Rectal smooth muscle tissue (tissue), 1 donor: ENCODE measurements around the gene OR1S2.

Source experiments
- H3K27ac ChIP-seq: one replicate; pipeline ENCODE4 v1.7.0; 2013; ENCODE audit warnings: low read depth, low read length, inconsistent platforms
- H3K27me3 ChIP-seq: one replicate; pipeline ENCODE4 v1.7.0; 2013; ENCODE audit warnings: low read length; ENCODE audit not compliant: control insufficient read depth, insufficient read depth
- H3K36me3 ChIP-seq: one replicate; pipeline ENCODE4 v1.7.0; 2013; ENCODE audit warnings: low read length; ENCODE audit not compliant: control insufficient read depth, insufficient read depth
- H3K4me1 ChIP-seq: one replicate; pipeline ENCODE4 v1.7.0; 2013; ENCODE audit warnings: low read length; ENCODE audit not compliant: control insufficient read depth, insufficient read depth
- H3K4me3 ChIP-seq: one replicate; pipeline ENCODE4 v1.7.0; 2013; ENCODE audit warnings: low read length
- H3K9ac ChIP-seq: one replicate; pipeline ENCODE4 v1.7.0; 2013; ENCODE audit warnings: low read length

OR1S2 gene

GRCh38 chr11:58178444-58178843 lies 25.5 kb downstream of the OR1S2 start:
- Histone ChIP-seq H3K36me3 (no peaks in the 10 kb centered on the region), H3K27ac (no peak overlapping the region), H3K4me3 (no peak overlapping the region), H3K27me3 (no peaks in the 10 kb centered on the region), H3K4me1 (no peaks in the 10 kb centered on the region), H3K9ac (no peak overlapping the region)

DNA sequence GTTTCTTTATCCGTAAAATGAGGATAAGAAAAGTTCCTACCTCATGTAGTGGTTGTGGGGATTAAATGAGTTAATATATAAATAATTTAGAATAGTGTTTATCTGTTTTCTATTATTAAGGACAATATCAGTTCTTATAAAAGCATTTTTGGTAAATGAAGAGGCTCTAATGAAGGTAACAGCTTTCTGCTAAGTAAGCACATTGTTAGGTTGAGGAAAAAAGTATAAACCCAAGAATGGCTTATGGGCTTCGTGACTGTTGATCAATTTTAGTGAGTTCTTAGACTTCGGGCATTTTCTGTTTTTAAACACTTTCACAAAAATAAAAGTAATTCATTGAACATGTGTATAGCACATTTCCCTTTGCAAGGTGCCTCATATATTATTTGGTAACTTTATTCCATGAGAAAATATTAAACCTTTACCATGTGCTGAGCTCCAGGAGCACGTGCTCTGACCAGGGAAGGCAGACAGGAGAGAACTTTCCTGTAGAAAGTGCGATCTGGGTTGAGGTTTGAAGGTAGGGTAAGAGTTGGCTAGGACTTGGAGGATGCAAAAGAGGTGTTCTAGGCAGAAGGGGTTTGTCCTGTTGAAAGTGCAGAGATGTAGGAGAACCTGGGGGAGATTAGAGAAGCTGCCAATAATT lies 26.4 kb downstream of the OR1S2 start:
- Histone ChIP-seq H3K9ac (no peak overlapping the region), H3K4me3 (no peak overlapping the region), H3K27ac (no peak overlapping the region), H3K36me3 (no peaks in the 10 kb centered on the region), H3K27me3 (no peaks in the 10 kb centered on the region), H3K4me1 (no peaks in the 10 kb centered on the region)

DNA sequence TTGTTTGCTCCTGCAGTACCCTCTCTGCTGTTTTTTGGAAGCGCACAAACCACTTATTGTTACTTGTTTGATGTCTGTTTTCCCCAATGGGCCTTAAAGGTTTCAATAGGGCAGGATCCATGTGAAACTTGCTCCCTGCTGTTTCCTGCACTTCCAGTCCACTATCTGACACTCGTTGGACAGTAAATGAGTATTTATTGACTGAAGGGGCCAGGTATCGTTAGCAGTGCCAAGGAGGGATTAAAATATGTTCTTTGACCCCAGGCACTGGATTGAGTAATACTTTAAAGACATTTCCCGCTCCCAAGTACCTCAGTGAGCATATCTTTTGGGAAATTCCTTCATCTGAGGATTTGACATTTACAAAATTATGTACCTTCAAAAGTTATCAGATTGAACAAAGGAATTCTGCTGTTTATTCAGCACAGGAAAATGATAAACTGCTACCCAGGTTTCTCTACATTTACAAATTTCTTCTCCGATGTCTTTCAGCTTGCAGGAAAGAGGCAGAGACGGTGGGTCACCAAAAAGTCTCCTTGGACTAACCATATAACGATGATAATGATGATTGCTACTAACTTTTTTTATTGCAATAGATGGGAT lies 38.3 kb downstream of the OR1S2 start:
- Histone ChIP-seq H3K27me3 (no peaks in the 10 kb centered on the region), H3K27ac (no peak overlapping the region), H3K9ac (no peak overlapping the region), H3K36me3 (no peaks in the 10 kb centered on the region), H3K4me3 (no peak overlapping the region), H3K4me1 (no peaks in the 10 kb centered on the region)

DNA sequence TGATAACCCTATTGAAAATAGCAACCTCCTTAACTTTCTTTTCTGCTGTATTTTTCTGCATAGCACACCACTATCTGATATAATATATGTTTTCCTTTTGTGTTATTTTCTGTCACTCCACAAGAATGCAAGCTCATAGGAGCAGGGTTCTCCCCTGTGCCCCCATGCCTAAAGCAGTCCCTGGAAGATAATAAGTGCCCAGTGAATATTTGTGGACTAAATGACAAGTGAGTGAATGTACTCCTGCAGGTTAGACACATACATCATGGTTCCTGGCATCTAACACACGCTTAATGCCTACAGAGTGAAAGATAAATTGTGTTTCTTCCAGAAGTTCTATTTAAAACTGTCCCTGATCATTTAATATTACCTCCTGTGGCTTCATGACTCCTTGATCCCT lies 39.0 kb downstream of the OR1S2 start:
- Histone ChIP-seq H3K27me3 (no peaks in the 10 kb centered on the region), H3K36me3 (no peaks in the 10 kb centered on the region), H3K27ac (no peak overlapping the region), H3K4me3 (no peak overlapping the region), H3K9ac (no peak overlapping the region), H3K4me1 (no peaks in the 10 kb centered on the region)

GRCh38 chr11:58164389-58164788 lies 39.6 kb downstream of the OR1S2 start:
- no peak overlapping the region for H3K27ac ChIP-seq
- no peak overlapping the region for H3K9ac ChIP-seq
- H3K4me1 ChIP-seq = no peaks in the 10 kb centered on the region
- no peaks in the 10 kb centered on the region for H3K27me3 ChIP-seq
- no peak overlapping the region for H3K4me3 ChIP-seq
- H3K36me3 ChIP-seq = no peaks in the 10 kb centered on the region
